GM12892 (cell line): ENCODE measurements around the gene PLPP1.

Experiments
- POLR2A ChIP-seq: IDR thresholded peaks from 2 replicates; pipeline ENCODE4 v1.6.1; 2011; ENCODE audit warnings: low read depth, low read length, control low read depth
- POLR2AphosphoS5 ChIP-seq: IDR thresholded peaks from 2 replicates; pipeline ENCODE4 v1.6.1; 2011; ENCODE audit warnings: low read depth, low read length, control low read depth

DNA sequence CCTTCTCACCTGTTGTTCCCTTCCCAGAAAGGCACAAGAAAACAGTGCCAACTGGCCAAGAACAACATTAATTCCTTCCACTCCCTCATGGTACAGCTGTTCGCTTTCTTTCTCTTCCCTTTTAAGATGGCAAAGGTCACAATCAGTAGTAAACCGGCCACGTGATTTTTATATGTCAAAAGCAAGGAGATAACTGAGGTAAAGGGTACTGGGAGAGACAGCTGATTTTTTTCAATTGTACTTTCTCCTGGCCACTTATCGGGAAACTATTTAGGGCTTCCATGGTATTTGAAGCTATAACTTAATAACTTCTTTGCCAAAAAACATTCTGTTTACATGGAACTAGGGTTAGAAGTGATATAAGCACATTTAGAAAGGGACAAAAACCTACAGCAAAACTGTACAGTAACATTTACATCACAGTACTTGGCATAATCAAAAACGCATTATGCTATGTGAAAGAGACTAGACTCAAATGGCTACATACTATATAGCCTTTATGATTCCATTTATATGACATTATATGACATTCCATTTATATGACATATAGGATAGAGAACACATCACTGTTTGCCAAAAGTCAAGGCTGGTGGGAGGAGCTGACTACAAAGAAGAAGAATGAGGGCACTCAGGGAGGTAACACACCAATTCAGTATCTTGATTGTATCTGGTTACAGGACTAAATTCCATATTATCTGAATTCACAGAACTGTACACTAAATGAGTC, 24.8 kb downstream of the PLPP1 start:
- no peak for TF ChIP-seq POLR2AphosphoS5
- TF ChIP-seq POLR2A = no peak
